K562 (cell line): ENCODE measurements around the gene PELI1. TPM values are rescaled to one million over a fixed set of nuclear protein-coding genes. Genes with fewer than 3 reads are reported as not detected.

Source experiments
- EP400 ChIP-seq: fragments of 450-650 bp; IDR thresholded peaks from 2 replicates; pipeline ENCODE4 v1.6.1; 2017; ENCODE audit warnings: antibody characterized with exemption, mild to moderate bottlenecking, moderate library complexity
- EZH2 ChIP-seq: IDR thresholded peaks from 2 replicates; pipeline ENCODE4 v1.6.1; 2012; ENCODE audit warnings: low read depth, mild to moderate bottlenecking, inconsistent platforms, low read length, borderline replicate concordance
- RBM25 ChIP-seq: fragments of 200-400 bp; formaldehyde crosslinking; IDR thresholded peaks from 2 replicates; pipeline ENCODE4 v1.6.1; 2018; ENCODE audit warnings: low read length, low read depth, moderate library complexity; ENCODE audit not compliant: severe bottlenecking
- USF2 ChIP-seq: sonication (generic); formaldehyde crosslinking; IDR thresholded peaks from 2 replicates; pipeline ENCODE4 v1.5.0; 2020; ENCODE audit warnings: missing genetic modification reagents
- ZNF316 ChIP-seq: fragments of 450-650 bp; IDR thresholded peaks from 2 replicates; pipeline ENCODE4 v1.6.1; 2016
- ZNF444 ChIP-seq: fragments of 250-450 bp; sonication (Bioruptor Pico); IDR thresholded peaks from 2 replicates; pipeline ENCODE4 v1.4.0; 2020; ENCODE audit warnings: mild to moderate bottlenecking, moderate library complexity
- ZNF644 ChIP-seq: fragments of 200-800 bp; sonication (Bioruptor generic); IDR thresholded peaks from 2 replicates; pipeline ENCODE4 v1.6.1; 2016; ENCODE audit warnings: low read depth, missing genetic modification characterization, missing compliant biosample characterization
- polyA plus RNA-seq, 8 experiments: library from polyadenylated mRNA; depleted of rRNA in 4 of 8; stranded (reverse) in 5 of 8; unstranded in 3 of 8; fragments of >200 nt; fragmentation: Nextera tagmentation in 2 of 8; fragmentation: Illumina TruSeq in 1 of 8; extraction: Ambion mirVana in 2 of 8; extraction: Trizol in 1 of 8; gene quantifications; 2 replicates each; pipeline versions ENCODE4 v1.2.1 to v1.2.3, GENCODE V29; 2011 to 2014; ENCODE audit warnings: inconsistent platforms in 1 of 8, missing spikeins in 1 of 8
- total RNA-seq, 7 experiments: library from RNA; depleted of rRNA in 6 of 7; stranded (reverse); fragments of >200 nt in 6 of 7; fragmentation: Illumina TruSeq in 2 of 7; extraction: Trizol in 2 of 7; gene quantifications; 2 replicates each; pipeline versions ENCODE4 v1.2.1 to v1.2.3, GENCODE V29; 2011 to 2021; ENCODE audit warnings: low replicate concordance in 1 of 7
- TF ChIP-seq, protein P1 (sequence below), 2 experiments: fragments of 450-650 bp in 1 of 2; sonication (generic) in 1 of 2; formaldehyde crosslinking in 1 of 2; IDR thresholded peaks; 2 replicates each; pipeline versions ENCODE4 v1.7.1 to v1.9.0; 2016 to 2022; ENCODE audit warnings: inconsistent platforms in 1 of 2, mild to moderate bottlenecking in 1 of 2, missing genetic modification reagents in 1 of 2
- TF ChIP-seq, protein P2 (sequence below), 2 experiments: fragments of 450-650 bp in 1 of 2; sonication (generic) in 1 of 2; formaldehyde crosslinking in 1 of 2; IDR thresholded peaks in 1 of 2; conservative IDR thresholded peaks in 1 of 2; 2 replicates each; pipeline versions ENCODE4 v1.6.1 to v1.8.1; 2016 to 2023; ENCODE audit warnings: mild to moderate bottlenecking in 2 of 2, moderate library complexity in 2 of 2, inconsistent platforms in 1 of 2, missing genetic modification reagents in 1 of 2

PELI1 gene
- total and polyA plus RNA-seq, 9 of the 15 experiments (the other 6 are each of a cell fraction or from before 2014, with no cell fraction given), result 3.3 to 19.2 (median 12.5) TPM

DNA sequence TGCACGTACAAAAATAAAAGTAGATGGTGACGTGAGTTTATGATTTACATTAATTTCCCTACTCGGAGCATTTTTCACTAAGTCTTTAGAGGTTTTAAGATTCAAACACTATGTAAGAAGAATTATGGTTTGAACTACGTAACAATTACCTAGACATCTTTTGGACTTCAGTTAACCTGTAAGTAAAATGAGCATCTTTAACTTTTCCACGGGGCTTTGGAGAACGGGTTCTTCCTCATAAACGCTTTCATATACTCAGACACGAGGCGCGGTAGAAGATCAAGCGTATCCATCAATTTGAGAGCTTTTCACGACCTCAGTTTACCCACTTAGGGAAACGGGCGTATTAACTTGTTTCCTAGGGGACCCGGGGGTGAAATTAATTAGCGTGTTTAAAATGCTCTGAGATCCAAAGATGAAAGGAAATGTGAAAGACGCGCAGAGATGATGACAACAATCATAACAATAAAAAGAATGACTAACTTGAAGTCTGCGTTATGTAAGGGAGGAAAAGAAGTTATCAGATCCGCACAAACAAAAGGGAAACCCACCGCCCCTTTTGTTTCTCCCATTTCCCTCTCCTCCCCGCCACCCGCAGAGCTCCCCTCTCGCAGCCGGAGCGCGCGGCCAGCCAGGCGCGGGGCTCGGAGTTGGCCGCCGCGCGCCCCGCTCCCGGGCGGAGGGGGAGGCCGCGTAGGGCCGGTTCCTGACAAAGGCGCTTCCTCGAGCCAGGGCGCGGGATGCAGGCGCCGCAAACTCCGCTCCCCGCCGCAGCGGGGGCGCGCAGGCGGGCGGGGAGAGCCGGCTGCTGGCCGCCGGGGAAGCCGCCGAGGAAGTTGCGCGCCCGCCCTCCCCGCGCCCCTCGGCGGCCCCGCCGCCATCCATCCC, 807 bp downstream of the PELI1 start (continued):
- TF ChIP-seq RBM25 (peak; percentile 26), ZNF316 (no peak), USF2 (CRISPR knock-in tag) (no peak), EZH2 (no peak), EP400 (peak; percentile 27; the same call in 1 of the 2 replicates), ZNF644 (tag) (no peak), ZNF444 (CRISPR knock-in tag) (no peak)
- TF ChIP-seq, protein P1, sequence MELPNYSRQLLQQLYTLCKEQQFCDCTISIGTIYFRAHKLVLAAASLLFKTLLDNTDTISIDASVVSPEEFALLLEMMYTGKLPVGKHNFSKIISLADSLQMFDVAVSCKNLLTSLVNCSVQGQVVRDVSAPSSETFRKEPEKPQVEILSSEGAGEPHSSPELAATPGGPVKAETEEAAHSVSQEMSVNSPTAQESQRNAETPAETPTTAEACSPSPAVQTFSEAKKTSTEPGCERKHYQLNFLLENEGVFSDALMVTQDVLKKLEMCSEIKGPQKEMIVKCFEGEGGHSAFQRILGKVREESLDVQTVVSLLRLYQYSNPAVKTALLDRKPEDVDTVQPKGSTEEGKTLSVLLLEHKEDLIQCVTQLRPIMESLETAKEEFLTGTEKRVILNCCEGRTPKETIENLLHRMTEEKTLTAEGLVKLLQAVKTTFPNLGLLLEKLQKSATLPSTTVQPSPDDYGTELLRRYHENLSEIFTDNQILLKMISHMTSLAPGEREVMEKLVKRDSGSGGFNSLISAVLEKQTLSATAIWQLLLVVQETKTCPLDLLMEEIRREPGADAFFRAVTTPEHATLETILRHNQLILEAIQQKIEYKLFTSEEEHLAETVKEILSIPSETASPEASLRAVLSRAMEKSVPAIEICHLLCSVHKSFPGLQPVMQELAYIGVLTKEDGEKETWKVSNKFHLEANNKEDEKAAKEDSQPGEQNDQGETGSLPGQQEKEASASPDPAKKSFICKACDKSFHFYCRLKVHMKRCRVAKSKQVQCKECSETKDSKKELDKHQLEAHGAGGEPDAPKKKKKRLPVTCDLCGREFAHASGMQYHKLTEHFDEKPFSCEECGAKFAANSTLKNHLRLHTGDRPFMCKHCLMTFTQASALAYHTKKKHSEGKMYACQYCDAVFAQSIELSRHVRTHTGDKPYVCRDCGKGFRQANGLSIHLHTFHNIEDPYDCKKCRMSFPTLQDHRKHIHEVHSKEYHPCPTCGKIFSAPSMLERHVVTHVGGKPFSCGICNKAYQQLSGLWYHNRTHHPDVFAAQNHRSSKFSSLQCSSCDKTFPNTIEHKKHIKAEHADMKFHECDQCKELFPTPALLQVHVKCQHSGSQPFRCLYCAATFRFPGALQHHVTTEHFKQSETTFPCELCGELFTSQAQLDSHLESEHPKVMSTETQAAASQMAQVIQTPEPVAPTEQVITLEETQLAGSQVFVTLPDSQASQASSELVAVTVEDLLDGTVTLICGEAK (IDR thresholded peaks at IDR 0.05), result peak; percentile 11; the same call in 1 of the 2 replicates
- TF ChIP-seq, protein P1 (CRISPR knock-in tag; IDR thresholded peaks at IDR 0.05), result no peak
- TF ChIP-seq, protein P2, sequence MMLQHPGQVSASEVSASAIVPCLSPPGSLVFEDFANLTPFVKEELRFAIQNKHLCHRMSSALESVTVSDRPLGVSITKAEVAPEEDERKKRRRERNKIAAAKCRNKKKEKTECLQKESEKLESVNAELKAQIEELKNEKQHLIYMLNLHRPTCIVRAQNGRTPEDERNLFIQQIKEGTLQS (IDR thresholded peaks at IDR 0.05), result no peak
- TF ChIP-seq, protein P2 (CRISPR knock-in tag; conservative IDR thresholded peaks at IDR 0.05), result 0 out of 2 replicates have a peak, but pooled peaks have one; percentile 14
- TF ChIP-seq, all 486 proteins: peak for 20
